Ovary (tissue), 3 donors: ENCODE measurements around the gene ARHGAP18.

Source experiments
- EP300 ChIP-seq: sonication (generic); formaldehyde crosslinking; IDR thresholded peaks from one replicate; pipeline ENCODE4 v1.6.1; 2017; ENCODE audit warnings: antibody characterized with exemption
- POLR2A ChIP-seq: fragments of 450-650 bp; IDR thresholded peaks from one replicate; pipeline ENCODE4 v1.6.1; 2017; ENCODE audit warnings: antibody characterized with exemption, mild to moderate bottlenecking, moderate library complexity
- TF ChIP-seq, protein P1 (sequence below), 3 donors: fragments of 450-650 bp in 2 of 3; fragments of 200-600 bp in 1 of 3; IDR thresholded peaks; one replicate each; pipeline versions ENCODE4 v1.5.1 to v1.8.0; 2016 to 2022; ENCODE audit warnings: antibody characterized with exemption in 3 of 3, mild to moderate bottlenecking in 1 of 3
- donor health status: DM: no; HTN: no; CAD: no.

DNA sequence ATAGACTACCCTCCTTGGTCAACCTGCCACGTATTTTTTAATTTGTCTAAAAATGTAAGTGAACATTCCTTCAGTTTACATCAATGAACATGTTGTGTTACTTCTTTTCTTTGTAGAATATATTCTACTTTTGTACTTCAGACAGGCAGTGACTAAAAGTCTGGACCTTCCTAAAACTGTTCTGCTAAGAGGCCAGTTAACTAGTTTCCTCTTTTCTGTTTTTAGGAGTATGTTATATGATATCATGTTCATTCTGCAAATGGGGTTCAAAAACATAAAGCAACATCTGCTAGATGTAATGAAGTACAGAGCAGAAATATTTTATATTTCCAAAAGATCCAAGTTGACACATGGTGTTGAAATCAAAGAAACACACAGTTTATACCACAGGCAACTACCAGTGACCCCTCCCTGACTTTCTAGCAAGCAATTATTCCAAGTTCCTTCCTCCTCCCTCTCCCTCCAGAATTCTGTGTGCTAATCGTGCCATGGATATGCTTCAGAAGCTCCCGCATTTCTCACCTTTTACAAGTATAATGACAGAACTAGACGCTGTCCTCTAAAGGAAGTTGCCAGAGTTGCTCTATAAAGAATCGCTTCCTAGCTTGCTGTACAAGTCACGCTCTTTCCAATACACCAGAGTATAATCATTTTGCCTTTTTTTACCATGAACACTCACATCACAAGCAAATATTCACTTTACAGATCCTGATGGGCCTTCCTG lies 64.7 kb downstream of the ARHGAP18 start:
- TF ChIP-seq, protein P1, sequence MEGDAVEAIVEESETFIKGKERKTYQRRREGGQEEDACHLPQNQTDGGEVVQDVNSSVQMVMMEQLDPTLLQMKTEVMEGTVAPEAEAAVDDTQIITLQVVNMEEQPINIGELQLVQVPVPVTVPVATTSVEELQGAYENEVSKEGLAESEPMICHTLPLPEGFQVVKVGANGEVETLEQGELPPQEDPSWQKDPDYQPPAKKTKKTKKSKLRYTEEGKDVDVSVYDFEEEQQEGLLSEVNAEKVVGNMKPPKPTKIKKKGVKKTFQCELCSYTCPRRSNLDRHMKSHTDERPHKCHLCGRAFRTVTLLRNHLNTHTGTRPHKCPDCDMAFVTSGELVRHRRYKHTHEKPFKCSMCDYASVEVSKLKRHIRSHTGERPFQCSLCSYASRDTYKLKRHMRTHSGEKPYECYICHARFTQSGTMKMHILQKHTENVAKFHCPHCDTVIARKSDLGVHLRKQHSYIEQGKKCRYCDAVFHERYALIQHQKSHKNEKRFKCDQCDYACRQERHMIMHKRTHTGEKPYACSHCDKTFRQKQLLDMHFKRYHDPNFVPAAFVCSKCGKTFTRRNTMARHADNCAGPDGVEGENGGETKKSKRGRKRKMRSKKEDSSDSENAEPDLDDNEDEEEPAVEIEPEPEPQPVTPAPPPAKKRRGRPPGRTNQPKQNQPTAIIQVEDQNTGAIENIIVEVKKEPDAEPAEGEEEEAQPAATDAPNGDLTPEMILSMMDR (IDR thresholded peaks at IDR 0.05) = no peak
- no peak for TF ChIP-seq POLR2A
- TF ChIP-seq EP300 = no peak
